Pulmonary artery endothelial cell (primary cell): ENCODE data around the gene THAP4. TPM values are rescaled to one million over a fixed set of nuclear protein-coding genes. Genes with fewer than 3 reads are reported as not detected.
"Not testable (repeated sequence)": the region's sequence is repeated elsewhere in the genome, so short reads cannot be mapped to it uniquely, and the experiment has no call there.

Experiments
- DNase-seq: peaks from one replicate; pipeline ENCODE4 v3.0.0-alpha.2; 2011; ENCODE audit warnings: low read depth, low spot score
- total RNA-seq: library from RNA; depleted of rRNA; stranded (reverse); fragments of >200 nt; gene quantifications from 2 replicates; pipeline ENCODE4 v1.2.3, GENCODE V29; 2014

The THAP4 gene
- total RNA-seq, 1 donor from 2014 or later: 56.6 TPM

GRCh38 chr2:241584436-241584835 is 52.5 kb downstream of the THAP4 start:
- no peak for DNase-seq

GRCh38 chr2:241582806-241583205 is 54.2 kb downstream of the THAP4 start:
- no peak for DNase-seq

- no peak for DNase-seq
Observed at GRCh38 chr2:241582328-241582727, 54.6 kb downstream of the THAP4 start.

GRCh38 chr2:241579281-241579680 is 57.7 kb downstream of the THAP4 start:
- DNase-seq: no peak

- DNase-seq: no peak
Observed at GRCh38 chr2:241577413-241578122, 59.4 kb downstream of the THAP4 start.

- no peak for DNase-seq
Observed at GRCh38 chr2:241576293-241576654, 60.7 kb downstream of the THAP4 start.

GRCh38 chr2:241575624-241576292 is 61.2 kb downstream of the THAP4 start:
- no peak for DNase-seq

- DNase-seq: no peak
Observed at GRCh38 chr2:241574911-241575623, 61.9 kb downstream of the THAP4 start.

- no peak for DNase-seq
Observed at GRCh38 chr2:241573741-241574140, 63.2 kb downstream of the THAP4 start.

GRCh38 chr2:241572915-241573651 is 63.9 kb downstream of the THAP4 start:
- not testable (repeated sequence) for DNase-seq

- no peak for DNase-seq
Observed at GRCh38 chr2:241571821-241572620, 64.9 kb downstream of the THAP4 start.

GRCh38 chr2:241570961-241571581 is 65.9 kb downstream of the THAP4 start:
- no peak for DNase-seq

- no peak for DNase-seq
Observed at GRCh38 chr2:241569831-241570281, 67.1 kb downstream of the THAP4 start.

GRCh38 chr2:241568726-241569125 is 68.2 kb downstream of the THAP4 start:
- no peak for DNase-seq

- no peak for DNase-seq
Observed at GRCh38 chr2:241567776-241568175, 69.2 kb downstream of the THAP4 start.

GRCh38 chr2:241567266-241567665 is 69.7 kb downstream of the THAP4 start:
- DNase-seq: not testable (repeated sequence)

- DNase-seq: no peak
Observed at GRCh38 chr2:241566468-241566867, 70.5 kb downstream of the THAP4 start.

GRCh38 chr2:241566021-241566420 is 70.9 kb downstream of the THAP4 start:
- not testable (repeated sequence) for DNase-seq

- no peak for DNase-seq
Observed at GRCh38 chr2:241565411-241565810, 71.5 kb downstream of the THAP4 start.
